ENCODE measurements around the gene WDR86. TPM values are rescaled to one million over a fixed set of nuclear protein-coding genes. Genes with fewer than 3 reads are reported as not detected.

Gene WDR86
- total RNA-seq, 1 experiment from 2014 or later, result not detected

DNA sequence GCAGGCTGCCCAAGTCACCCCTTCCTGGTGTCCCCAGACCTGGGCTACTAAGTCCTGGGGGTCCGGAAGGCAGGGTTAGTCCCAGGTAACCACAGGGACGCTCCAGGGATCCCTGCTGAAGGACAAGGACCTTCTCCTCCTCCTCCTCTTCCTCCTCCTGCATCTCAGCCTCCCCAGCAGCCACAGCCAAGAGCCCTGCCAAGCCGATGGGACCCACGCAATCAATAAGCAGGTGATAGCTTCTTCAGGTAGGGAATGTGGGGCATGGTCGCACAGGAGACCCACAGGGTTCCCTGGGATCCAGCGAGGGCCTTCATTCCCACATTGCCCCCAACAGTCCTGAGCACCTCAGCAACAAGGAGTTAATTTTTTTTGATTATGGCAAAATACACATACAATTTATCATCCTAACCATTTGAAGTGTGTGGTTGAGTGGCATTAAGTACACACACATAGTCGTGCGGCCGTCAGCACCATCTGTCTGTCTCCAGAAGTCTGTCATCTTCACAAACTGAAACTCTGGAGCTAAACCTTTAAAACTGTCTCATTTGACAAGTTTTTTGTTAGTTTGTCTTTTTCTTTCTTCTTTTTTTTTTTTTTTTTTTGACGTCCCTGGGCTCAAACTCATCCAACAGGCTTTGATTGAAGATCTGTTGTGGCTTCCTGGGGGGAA lies 18.0 kb upstream of the WDR86 start:
- no peak for DNase-seq (ENCODE audit: low spot score)

- DNase-seq (ENCODE audit: low spot score), result no peak
Observed at GRCh38 chr7:151426904-151427704, 17.3 kb upstream of the WDR86 start.

DNA sequence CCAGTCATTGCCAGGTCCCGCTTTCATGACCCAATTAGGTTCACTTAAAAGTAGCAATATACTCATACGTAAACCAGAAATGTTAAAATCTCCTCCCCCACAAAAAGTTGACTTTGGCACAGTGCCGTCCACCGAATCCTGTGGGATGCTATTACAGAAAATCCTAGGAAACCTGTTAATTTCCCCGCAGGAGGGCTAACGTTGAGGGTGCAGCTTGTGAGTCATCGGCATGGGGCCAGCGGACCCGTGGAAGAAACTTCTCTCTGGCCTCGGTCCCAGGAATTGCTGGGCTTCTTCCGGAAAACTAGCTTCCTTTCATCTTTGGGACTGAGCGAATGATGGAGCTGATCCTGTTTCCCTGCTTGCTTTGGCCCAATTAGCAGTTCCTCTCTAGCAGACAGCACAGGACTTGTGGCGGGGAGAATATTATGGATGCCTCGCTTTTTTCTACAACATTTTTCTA lies 16.6 kb upstream of the WDR86 start:
- peak; percentile 96 for DNase-seq (ENCODE audit: low spot score)

- peak; percentile 54 for DNase-seq (ENCODE audit: low spot score)
Observed at GRCh38 chr7:151425670-151426440, 16.0 kb upstream of the WDR86 start.

DNA sequence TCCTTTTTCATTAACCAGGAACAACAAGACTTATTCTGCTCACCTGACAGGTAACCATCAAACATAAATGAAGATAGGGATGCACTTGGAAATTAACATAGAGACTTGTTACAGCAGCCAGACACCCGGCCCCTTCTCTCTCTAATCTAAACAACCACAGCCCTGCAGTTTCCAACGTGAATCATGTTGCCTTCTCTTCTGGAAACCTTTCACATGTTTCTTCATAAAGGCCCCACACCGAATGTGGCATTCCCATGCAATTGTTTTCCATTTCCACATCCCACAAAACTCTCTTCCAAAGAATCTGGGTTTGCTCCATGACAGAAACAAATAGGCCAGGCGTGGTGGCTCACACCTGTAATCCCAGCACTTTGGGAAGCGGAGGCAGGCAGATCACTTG lies 15.0 kb upstream of the WDR86 start:
- DNase-seq (ENCODE audit: low spot score), result no peak

DNA sequence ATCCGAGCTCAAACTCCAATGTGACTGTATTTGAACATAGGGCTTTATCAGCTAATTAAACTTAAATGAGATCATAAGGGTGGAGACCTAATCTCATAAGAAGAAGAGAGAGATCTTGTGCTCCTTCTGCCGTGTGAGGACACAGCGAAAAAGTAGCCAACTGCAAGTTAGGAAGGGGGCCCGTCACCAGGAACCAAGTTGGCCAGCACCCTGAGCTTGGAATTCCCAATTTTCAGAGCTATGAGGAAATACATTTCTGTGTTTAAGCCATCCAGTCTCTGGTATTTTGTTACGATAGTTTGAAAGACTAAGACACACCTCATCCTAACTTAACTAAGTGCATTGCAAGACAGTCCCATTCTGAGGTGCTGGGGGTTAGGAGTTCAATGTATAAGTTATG lies 14.1 kb upstream of the WDR86 start:
- no peak for DNase-seq (ENCODE audit: low spot score)

DNA sequence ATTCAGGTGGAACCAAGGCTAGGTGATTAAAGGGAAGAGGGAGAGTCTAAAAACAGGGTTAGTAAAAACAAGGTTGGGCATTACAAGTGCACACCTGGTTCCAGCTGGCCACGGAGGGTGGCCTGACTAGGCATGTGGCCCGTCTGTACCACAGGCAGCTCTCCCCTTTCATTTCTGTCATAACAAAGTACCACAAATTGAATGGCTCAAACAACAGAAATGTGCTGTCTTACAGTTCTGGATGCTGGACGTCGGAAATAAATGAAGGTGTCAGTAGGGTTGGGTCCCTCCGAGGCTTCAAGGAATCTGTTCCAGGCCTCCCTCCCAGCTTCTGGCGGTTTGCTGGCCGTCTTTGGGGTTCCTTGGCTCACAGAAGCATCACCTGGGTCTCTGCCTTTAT lies 13.4 kb upstream of the WDR86 start:
- DNase-seq (ENCODE audit: low spot score), result no peak

DNA sequence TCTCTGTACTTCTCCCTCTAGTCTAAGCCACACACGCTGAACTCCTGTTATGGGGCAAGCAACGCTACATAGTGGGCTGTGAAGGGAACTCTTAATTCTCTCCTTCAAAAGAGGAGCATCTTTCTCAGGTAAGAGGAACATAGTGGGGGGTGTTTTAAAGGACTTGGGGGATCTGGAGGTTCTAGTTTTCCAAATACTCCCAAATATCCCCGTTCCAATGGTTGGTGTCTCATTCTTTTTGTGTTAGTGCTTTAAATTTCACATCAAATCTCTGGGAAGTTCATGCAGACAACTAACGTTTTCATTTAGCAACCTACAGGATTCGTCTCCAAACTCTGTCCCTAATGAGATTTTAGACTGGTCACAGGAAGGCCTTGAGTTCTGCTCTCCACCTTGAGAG lies 12.4 kb upstream of the WDR86 start:
- no peak for DNase-seq (ENCODE audit: low spot score)

DNA sequence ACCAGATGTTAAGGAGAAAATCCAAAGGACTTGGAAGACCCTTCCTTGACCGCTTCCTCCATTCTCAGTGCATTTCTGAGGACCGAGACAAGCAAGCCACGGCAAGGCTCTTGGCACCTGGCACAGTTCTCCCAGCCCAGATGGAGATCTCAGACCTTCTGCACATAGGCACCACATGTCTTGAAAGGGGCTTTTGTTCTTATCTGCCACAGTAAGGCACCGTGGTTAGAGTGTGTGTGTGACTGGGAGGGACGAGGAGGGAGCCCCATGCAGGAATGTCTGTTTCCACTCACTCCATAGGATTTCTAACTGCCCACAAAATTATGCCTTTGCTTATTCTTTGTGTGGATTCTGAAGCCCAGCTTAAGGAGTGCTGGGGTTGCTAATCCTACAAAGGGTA lies 10.3 kb upstream of the WDR86 start:
- no peak for DNase-seq (ENCODE audit: low spot score)

DNA sequence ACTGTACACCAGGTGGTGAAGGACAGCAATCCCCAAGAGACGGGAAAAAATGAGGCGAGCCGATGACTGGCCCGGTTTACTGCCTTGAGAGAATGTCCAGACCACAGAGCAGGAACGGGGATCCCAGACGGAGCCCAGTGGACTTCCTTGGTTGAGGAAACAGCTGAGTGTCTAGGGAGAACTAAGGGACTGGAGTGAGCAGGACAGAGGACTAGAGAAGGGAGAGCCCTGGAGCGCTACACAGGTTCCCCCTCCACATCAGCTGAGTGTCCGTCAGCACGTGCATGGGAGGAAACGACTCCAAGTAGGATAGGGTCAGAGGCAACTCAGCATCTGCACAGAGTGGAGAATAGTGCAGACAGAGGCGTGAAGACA lies 7.1 kb upstream of the WDR86 start:
- DNase-seq (ENCODE audit: low spot score), result no peak

GRCh38 chr7:151416112-151416940 lies 6.5 kb upstream of the WDR86 start:
- no peak for DNase-seq (ENCODE audit: low spot score)

DNA sequence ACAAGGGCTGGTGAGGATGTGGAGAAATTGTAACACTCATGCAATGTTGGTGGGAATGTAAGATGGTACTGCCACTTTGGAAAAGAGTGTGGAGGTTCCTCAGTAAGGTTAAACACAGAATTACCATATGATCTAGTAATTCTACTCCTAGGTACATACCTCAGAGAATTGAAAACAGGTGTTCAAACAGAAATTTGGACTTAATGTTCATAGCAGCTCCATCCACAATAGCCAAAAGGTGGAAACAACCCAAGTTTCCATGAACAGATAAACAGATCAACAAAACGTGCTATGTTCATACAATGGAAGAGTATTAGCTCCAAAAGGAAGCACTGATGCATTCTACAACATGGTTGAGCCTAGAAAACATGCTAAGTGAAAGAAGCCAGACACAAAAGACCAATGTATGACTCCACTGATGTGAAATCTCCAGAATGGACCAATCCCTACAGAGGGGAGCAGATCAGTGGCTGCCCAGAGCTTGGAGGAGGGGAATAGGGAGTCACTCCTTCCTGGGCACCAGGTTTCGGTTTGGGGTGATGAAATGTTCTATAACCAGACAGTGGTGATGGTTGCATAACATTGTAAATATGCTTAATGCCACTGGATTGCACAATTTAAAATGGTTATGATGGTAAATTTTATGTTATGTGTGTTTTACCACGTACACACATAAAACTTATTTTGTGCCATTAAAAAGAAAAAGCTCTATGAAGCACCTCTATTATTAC lies 5.7 kb upstream of the WDR86 start:
- no peak for DNase-seq (ENCODE audit: low spot score)

DNA sequence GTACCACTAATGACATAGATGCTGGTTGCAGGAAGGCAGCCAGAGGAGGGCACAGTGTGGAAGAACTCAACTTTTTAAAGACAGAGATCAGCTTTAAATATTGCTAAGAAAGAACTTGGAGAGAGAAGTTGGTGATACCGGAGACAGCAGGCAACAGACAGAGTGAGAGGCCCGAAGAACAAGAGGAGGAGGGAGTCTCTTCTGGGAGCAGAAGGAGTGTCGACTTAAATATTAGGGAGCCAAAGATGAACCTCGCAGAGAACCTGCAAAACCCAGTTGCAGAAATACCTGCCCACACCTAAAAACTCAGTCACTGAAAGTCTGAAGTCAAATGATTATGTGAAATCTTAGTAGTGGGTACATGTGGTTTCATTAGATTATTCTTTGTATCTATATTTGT lies 3.4 kb upstream of the WDR86 start:
- DNase-seq (ENCODE audit: low spot score), result no peak

DNA sequence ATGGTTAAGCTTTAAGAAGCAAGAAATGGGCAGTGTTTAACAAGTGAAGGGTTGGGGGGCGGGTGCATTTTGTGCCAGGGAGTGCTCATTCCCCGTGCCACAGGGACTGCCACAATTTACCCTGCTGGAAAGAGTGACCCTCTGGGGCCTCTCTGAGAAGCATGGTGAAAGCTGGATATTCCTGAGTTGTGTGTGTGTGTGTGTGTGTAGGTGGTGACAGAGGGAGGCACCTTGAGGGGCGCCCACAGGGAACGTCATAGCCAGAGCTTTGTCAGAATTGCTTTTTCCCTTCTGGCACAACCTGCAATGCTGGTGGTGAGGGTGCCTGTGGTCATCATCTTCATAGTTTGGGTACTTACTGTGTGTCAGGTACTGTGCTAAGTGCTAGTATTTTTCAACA lies 2.5 kb upstream of the WDR86 start:
- DNase-seq (ENCODE audit: low spot score), result no peak

GRCh38 chr7:151411551-151411950 lies 1.7 kb upstream of the WDR86 start:
- DNase-seq (ENCODE audit: low spot score), result no peak

DNA sequence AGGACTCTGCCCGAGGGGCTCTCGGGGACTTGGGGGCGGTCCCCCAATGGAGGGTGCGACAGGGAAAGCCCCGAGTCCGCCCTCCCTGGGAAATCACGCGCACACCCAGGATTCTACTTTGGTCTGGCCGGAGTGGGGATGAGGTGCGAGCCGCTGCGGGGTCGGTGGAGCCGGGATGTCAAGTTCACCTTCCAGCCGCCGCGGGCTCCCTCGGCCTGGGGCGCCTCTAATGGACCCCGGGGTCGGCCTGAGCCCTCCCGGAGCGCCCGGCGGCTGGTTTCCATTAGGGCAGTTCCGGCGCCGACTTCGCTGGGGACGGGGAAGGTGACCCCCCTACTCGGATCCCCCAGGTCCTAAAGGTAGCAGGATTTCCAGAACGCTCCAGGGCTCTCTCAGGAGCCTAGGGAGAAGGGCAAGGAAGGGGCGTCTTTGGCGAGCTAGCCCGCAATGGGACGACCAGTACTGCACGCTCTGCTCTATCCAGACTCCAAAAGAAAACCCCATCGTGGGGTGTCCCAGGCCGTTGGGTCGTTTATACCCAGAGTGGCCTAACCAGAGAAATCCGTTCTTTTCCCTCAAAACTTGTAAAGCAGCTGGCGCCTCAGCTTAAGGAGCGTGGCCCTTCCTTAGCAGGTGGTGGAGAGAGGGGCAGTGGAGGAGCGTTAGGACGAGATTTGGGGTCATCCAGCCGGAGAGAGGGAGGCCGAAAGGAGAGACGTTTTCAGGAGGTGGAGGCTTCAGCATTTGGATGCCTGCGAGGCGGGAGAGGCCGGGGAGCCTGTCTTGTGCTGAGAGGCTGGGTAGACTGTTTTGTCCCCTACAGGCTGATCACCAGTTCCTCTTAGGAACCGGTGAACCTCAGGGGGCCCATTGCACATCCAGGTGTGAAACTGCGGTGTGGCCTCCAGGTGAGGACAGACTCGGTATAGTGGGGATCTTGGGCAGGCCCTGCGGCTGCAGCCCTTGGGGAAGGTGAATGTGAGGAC lies 860 bp upstream of the WDR86 start:
- DNase-seq (ENCODE audit: low spot score), result no peak

DNA sequence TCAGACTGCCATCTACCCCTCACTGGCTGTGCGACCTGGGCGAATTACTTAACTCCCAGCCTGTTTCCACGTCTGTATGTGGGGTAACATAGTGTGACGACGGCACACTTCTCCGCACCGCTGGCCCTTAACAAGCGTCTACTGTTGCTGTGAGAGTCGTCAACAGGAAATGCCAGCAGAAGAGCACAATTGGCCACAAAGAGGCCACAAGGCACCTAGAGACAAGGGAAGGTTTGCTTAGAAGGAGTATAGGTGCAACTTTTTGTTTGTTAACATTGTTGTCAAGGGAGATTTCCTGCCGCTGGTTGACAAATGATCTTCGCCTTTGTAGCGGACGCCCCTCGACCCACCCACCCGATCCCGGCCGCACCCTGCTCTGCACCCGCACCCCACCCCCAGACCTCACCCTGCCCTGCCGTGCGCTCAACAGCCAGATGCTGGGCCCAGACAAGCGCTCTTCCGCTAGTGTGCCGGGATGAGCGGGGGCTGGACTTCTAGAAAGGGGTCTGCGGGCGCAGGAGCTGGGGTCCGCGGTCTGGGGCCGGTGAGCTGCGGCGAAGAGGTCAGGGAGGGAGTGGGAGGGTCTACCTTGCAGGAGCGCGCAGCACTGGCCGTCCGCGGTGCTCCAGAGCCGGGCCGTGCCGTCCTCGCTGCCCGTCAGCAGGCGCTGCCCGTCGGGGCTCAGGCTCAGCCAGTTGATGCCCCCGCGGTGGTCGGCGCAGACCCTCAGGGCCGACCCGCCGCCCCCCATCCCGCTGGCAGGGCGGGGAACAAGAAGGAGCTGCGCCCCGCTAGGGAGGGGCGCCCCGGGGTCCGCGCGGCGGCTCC lies 785 bp downstream of the WDR86 start:
- no peak for DNase-seq (ENCODE audit: low spot score)

DNA sequence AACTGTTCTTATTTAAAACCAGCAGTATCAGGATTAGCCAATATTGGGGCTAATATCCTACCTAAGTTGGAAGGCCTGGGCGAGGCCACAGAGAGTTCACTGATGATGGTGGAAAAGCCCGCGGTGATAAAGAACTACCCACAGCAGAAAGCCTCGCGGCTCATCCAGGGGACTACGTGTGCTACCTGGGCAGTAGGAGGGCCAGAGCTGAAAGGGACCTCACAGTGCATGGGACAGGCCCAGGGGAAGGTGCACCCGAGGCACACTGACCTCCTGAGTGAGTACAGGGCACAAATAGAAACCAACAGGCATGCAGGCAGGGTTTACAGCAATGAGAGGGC lies 1.4 kb downstream of the WDR86 start:
- DNase-seq (ENCODE audit: low spot score), result no peak
